HepG2 (cell line): ENCODE measurements around the gene KISS1R. TPM values are rescaled to one million over a fixed set of nuclear protein-coding genes. Genes with fewer than 3 reads are reported as not detected.

ENCODE experiments used
- ATAC-seq: fragments of 200-7000 bp; cut with Tn5 transposase; 3 replicates; pipeline ENCODE4 v1.9.1; 2020; ENCODE audit warnings: mild to moderate bottlenecking, moderate library complexity
- BruUV-seq: library from RNA; stranded (reverse); fragments of 400-500 nt; replicated peaks from 2 replicates; lab custom pipeline; 2021; lab: Mats Ljungman, UMichigan
- CTCF ChIA-PET: fragments of 300-600 bp; formaldehyde crosslinking; extraction: SDS; loops from one replicate; lab custom pipeline; 2021; ENCODE audit warnings: low total read pairs, inconsistent platforms, low intra/inter-chr PET ratio; lab: Yijun Ruan, JAX
- POLR2A ChIA-PET: fragments of 350-600 bp; sonication (Branson Sonifier 250); formaldehyde crosslinking; loops from one replicate; lab custom pipeline; 2020; ENCODE audit warnings: antibody characterized with exemption, inconsistent platforms; lab: Yijun Ruan, JAX
- DNase-seq: peaks from one replicate; pipeline ENCODE4 v3.0.0-alpha.2; 2015; ENCODE audit warnings: low spot score
- FAIRE-seq: peaks from 3 replicates; lab custom pipeline; 2011; peaks lifted over from hg19 to GRCh38; lab: Jason Lieb, UNC
- H2AFZ ChIP-seq: one replicate; pipeline ENCODE4 v1.6.1; 2011; ENCODE audit warnings: low read length, inconsistent platforms
- H3K27ac ChIP-seq: fragments of 300-600 bp; 3 replicates; pipeline ENCODE4 v1.8.0; 2011; ENCODE audit warnings: mixed run types, mild to moderate bottlenecking, mixed read lengths, low read length, inconsistent platforms; ENCODE audit not compliant: insufficient read depth; ENCODE audit errors: extremely low read length
- H3K27me3 ChIP-seq, 2 experiments: fragments of 200-600 bp in 1 of 2; 2 replicates in 1 of 2; 3 replicates in 1 of 2; pipeline versions ENCODE4 v1.6.0 to v1.8.0; 2011; ENCODE audit warnings: low read length in 2 of 2, mild to moderate bottlenecking in 2 of 2, moderate library complexity in 2 of 2, inconsistent platforms in 1 of 2; ENCODE audit not compliant: insufficient read depth in 2 of 2, control insufficient read depth in 1 of 2
- H3K36me3 ChIP-seq, 2 experiments: fragments of 200-600 bp in 1 of 2; replicated peaks in 1 of 2; 2 replicates in 1 of 2; 3 replicates in 1 of 2; pipeline versions ENCODE4 v1.5.1 to v1.8.0; 2011; ENCODE audit warnings: low read length in 2 of 2, inconsistent platforms in 1 of 2; ENCODE audit not compliant: insufficient read depth in 2 of 2, control insufficient read depth in 1 of 2
- H3K4me1 ChIP-seq: 2 replicates; pipeline ENCODE4 v1.5.1; 2012; ENCODE audit warnings: low read length, inconsistent platforms; ENCODE audit not compliant: insufficient read depth
- H3K4me2 ChIP-seq: 2 replicates; pipeline ENCODE4 v1.6.0; 2011; ENCODE audit warnings: low read depth, low read length, inconsistent platforms
- H3K4me3 ChIP-seq, 3 experiments: fragments of 200-600 bp in 1 of 3; sonication (generic), shearing (Covaris generic) in 1 of 3; replicated peaks in 1 of 3; 2 replicates each; pipeline ENCODE4 v1.5.1; 2011 to 2016; ENCODE audit warnings: low read length in 3 of 3, inconsistent platforms in 2 of 3, low read depth in 2 of 3, mild to moderate bottlenecking in 2 of 3, control low read depth in 1 of 3, mixed read lengths in 1 of 3; ENCODE audit not compliant: insufficient read depth in 1 of 3
- H3K79me2 ChIP-seq: one replicate; pipeline ENCODE4 v1.6.1; 2011; ENCODE audit warnings: low read length, inconsistent platforms; ENCODE audit not compliant: insufficient read depth
- H3K9ac ChIP-seq: 2 replicates; pipeline ENCODE4 v1.6.0; 2011; ENCODE audit warnings: mild to moderate bottlenecking, low read depth, low read length, inconsistent platforms; ENCODE audit not compliant: insufficient read depth
- H3K9me3 ChIP-seq: 2 replicates; pipeline ENCODE4 v1.5.1; 2012; ENCODE audit warnings: mild to moderate bottlenecking, low read length
- H4K20me1 ChIP-seq: 2 replicates; pipeline ENCODE4 v1.6.0; 2011; ENCODE audit warnings: inconsistent platforms, mild to moderate bottlenecking, low read length, moderate library complexity; ENCODE audit not compliant: insufficient read depth
- ELF1 ChIP-seq: sonication (generic); formaldehyde crosslinking; IDR thresholded peaks from 2 replicates; pipeline ENCODE4 v1.4.0; 2020; ENCODE audit warnings: missing genetic modification reagents
- FOXO1 ChIP-seq: sonication (generic); formaldehyde crosslinking; IDR thresholded peaks from 2 replicates; pipeline ENCODE4 v1.4.0; 2020; ENCODE audit warnings: missing genetic modification reagents
- GATAD2A ChIP-seq: IDR thresholded peaks from 2 replicates; pipeline ENCODE4 v1.6.1; 2016
- GZF1 ChIP-seq: sonication (generic); formaldehyde crosslinking; IDR thresholded peaks from 2 replicates; pipeline ENCODE4 v1.5.1; 2020; ENCODE audit warnings: mild to moderate bottlenecking, missing genetic modification reagents
- HNF4A ChIP-seq: sonication (generic); formaldehyde crosslinking; IDR thresholded peaks from 2 replicates; pipeline ENCODE4 v1.4.0; 2020; ENCODE audit warnings: missing genetic modification reagents
- HNRNPL ChIP-seq: fragments of 200-400 bp; formaldehyde crosslinking; IDR thresholded peaks from 2 replicates; pipeline ENCODE4 v1.6.1; 2017; ENCODE audit warnings: mild to moderate bottlenecking, low read depth, low read length
- HOXA3 ChIP-seq: sonication (generic); formaldehyde crosslinking; IDR thresholded peaks from 2 replicates; pipeline ENCODE4 v1.5.0; 2020; ENCODE audit warnings: missing genetic modification reagents
- MED13 ChIP-seq: sonication (generic); formaldehyde crosslinking; IDR thresholded peaks from 2 replicates; pipeline ENCODE4 v1.5.0; 2020; ENCODE audit warnings: missing genetic modification reagents
- NCOA2 ChIP-seq: sonication (generic); formaldehyde crosslinking; IDR thresholded peaks from 2 replicates; pipeline ENCODE4 v1.8.0; 2022; ENCODE audit warnings: inconsistent platforms
- NKX3-1 ChIP-seq: sonication (generic); formaldehyde crosslinking; IDR thresholded peaks from 2 replicates; pipeline ENCODE4 v1.5.0; 2020; ENCODE audit warnings: missing genetic modification reagents
- PAWR ChIP-seq: sonication (generic); formaldehyde crosslinking; IDR thresholded peaks from 2 replicates; pipeline ENCODE4 v1.4.0; 2020; ENCODE audit warnings: missing genetic modification reagents, mild to moderate bottlenecking, borderline replicate concordance
- PITX1 ChIP-seq: sonication (generic); formaldehyde crosslinking; IDR thresholded peaks from 2 replicates; pipeline ENCODE4 v1.5.1; 2020; ENCODE audit warnings: mild to moderate bottlenecking, missing genetic modification reagents
- POGK ChIP-seq: sonication (generic); formaldehyde crosslinking; conservative IDR thresholded peaks from 2 replicates; pipeline ENCODE4 v1.8.0; 2022; ENCODE audit warnings: mild to moderate bottlenecking, moderate library complexity, missing genetic modification reagents
- SALL1 ChIP-seq: sonication (generic); formaldehyde crosslinking; IDR thresholded peaks from 2 replicates; pipeline ENCODE4 v1.8.0; 2022; ENCODE audit warnings: mild to moderate bottlenecking, missing genetic modification reagents
- TBL1XR1 ChIP-seq: fragments of 150-350 bp; IDR thresholded peaks from 2 replicates; pipeline ENCODE4 v1.6.1; 2014; ENCODE audit warnings: borderline replicate concordance, low read length; ENCODE audit not compliant: partially characterized antibody
- ZFX ChIP-seq: sonication (generic); formaldehyde crosslinking; IDR thresholded peaks from 2 replicates; pipeline ENCODE4 v1.4.0; 2020; ENCODE audit warnings: mild to moderate bottlenecking, low read depth, missing genetic modification reagents, moderate library complexity
- ZSCAN30 ChIP-seq: sonication (generic); formaldehyde crosslinking; IDR thresholded peaks from 2 replicates; pipeline ENCODE4 v1.5.0; 2020; ENCODE audit warnings: mild to moderate bottlenecking, missing genetic modification reagents
- WGBS: methylation state at CpG from one replicate; pipeline ENCODE4 v1.1.6; 2017; ENCODE audit warnings: low lambda C conversion rate; 5-methylcytosine and 5-hydroxymethylcytosine counted together
- in situ Hi-C: cut with HindIII; loops from 2 replicates; pipeline ENCODE4 v1.10.0; 2017; ENCODE audit warnings: low pct_unique_long_range_greater_than_20kb; ENCODE audit not compliant: extremely low pct_ligation_motif_present
- intact Hi-C: fragments of 100-400 bp; cut with micrococcal nuclease; formaldehyde crosslinking; loops from one replicate; pipeline ENCODE4 v1.10.0; 2022; ENCODE audit not compliant: unreplicated experiment
- polyA plus RNA-seq, 8 experiments: library from polyadenylated mRNA; depleted of rRNA in 3 of 8; stranded (reverse) in 7 of 8; unstranded in 1 of 8; fragments of >200 nt; fragmentation: Illumina TruSeq in 4 of 8; extraction: Trizol in 4 of 8; gene quantifications; 2 replicates each; pipeline versions ENCODE4 v1.2.1 to v1.2.3, GENCODE V29; 2011 to 2016; ENCODE audit warnings: low read depth in 4 of 8, missing spikeins in 1 of 8, mixed read lengths in 1 of 8; ENCODE audit not compliant: insufficient read depth in 1 of 8
- total RNA-seq, 5 experiments: library from RNA; depleted of rRNA; stranded (reverse); fragments of >200 nt; fragmentation: Illumina TruSeq; extraction: Trizol; gene quantifications; 2 replicates each; pipeline ENCODE4 v1.2.3, GENCODE V29; 2016; ENCODE audit warnings: low read depth in 1 of 5
- TF ChIP-seq, protein P1 (sequence below): sonication (generic); formaldehyde crosslinking; conservative IDR thresholded peaks from 2 replicates; pipeline ENCODE4 v1.4.0; 2020; ENCODE audit warnings: mild to moderate bottlenecking, missing genetic modification reagents, moderate library complexity

Gene KISS1R
- total and polyA plus RNA-seq, 2 of the 13 experiments (the other 11 are each of a cell fraction or from before 2014, with no cell fraction given), result 1.1 to 10.2 TPM

DNA sequence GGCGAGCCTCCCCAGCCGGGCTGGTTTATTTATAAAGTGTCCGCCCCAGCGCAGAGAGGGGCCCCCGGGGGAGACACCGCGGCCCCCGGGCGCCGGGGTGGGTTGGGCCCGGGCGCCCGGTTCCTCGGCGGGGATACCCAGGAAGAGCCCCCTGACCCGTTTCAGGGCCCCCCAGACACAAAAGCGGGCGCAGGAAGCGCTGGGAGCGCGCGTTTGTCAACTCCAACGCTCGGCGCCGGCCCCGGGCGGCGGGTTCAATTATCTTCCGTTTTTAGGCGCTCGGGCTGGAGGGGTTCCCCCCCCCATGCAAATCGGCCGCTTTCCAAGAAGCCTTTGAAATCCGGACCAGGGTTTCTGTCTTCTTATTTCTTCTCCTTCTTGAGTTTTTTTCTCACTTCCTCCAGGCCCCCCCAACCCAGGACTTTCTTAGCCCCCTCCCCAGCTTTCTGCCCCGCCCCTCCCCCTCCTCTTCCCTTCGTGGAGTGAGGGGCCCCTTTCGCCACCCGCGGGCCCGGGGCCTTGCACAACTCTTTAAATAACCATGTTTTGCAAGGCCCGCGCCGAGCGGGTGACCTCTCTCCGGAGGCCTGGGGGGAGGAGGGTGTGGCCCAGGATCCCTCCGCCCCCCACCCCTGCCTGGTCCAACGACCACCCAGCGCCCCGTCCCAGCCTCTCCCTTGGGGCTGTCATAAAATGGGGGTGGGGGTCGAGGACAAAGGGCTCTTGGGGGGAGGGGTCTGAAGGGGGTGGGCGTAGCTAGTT lies 9.6 kb downstream of the KISS1R start (continued):
- TF ChIP-seq PITX1 (CRISPR knock-in tag) (0 out of 2 replicates have a peak, but pooled peaks have one; percentile 15), PAWR (no peak), GATAD2A (CRISPR knock-in tag) (peak; percentile 63; the same call in 1 of the 2 replicates), ZSCAN30 (CRISPR knock-in tag) (0 out of 2 replicates have a peak, but pooled peaks have one; percentile 37), HNF4A (CRISPR knock-in tag) (peak; percentile 59), MED13 (peak; percentile 71; the same call in 1 of the 2 replicates), FOXO1 (CRISPR knock-in tag) (peak; percentile 14; the same call in 1 of the 2 replicates), ZFX (CRISPR knock-in tag) (peak; percentile 61), NCOA2 (CRISPR knock-in tag) (peak; percentile 27; the same call in 1 of the 2 replicates)

GRCh38 chr19:927351-927779 lies 10.2 kb downstream of the KISS1R start:
- H2AFZ ChIP-seq, result no peak overlapping the region
- ChIA-PET POLR2A (interaction anchor here (0.7 to 2.2 kb wide), 9 partner anchors 8 to 170 kb away, joined by 3 to 42 read pairs (median 4); partner anchors contain the start of gene WDR18), CTCF (no interaction called here)
- intact Hi-C loops (loop anchor here (10.0 kb wide), 1 partner anchor 263 kb away; the partner anchor contains the start of gene RNF126), in situ Hi-C loops (loop anchor here (5.0 kb wide), 1 partner anchor 35 kb away; no protein-coding TSS in a partner anchor)
- H3K4me1 ChIP-seq, result peaks cover 57% of the 10 kb centered on the region
- peak overlapping the region; percentile 93 for H3K4me2 ChIP-seq
- ATAC-seq, result peak; percentile 2; the same call in 2 of the 3 replicates
- DNase-seq, result peak; percentile 37
- peak overlapping the region; percentile 92 for H3K27ac ChIP-seq
- H3K9me3 ChIP-seq, result no peaks in the 10 kb centered on the region
- 0% methylated on average over 2 of the region's 15 CpGs for WGBS
- H4K20me1 ChIP-seq, result peaks cover 15% of the 10 kb centered on the region; the same call in 1 of the 2 replicates
- H3K79me2 ChIP-seq, result peaks cover 61% of the 10 kb centered on the region
- peak overlapping the region; percentile 98 for H3K9ac ChIP-seq
- BruUV-seq, result no TSS peak
- H3K36me3 ChIP-seq, result peaks cover 10 to 29% of the 10 kb centered on the region in 2 experiments; a peak in 4 of 5 replicates
- no peak for FAIRE-seq
- H3K4me3 ChIP-seq, result peak overlapping the region; percentile 88 to 98 (median 96)
- H3K27me3 ChIP-seq, result no peaks in the 10 kb centered on the region
- TF ChIP-seq GZF1 (CRISPR knock-in tag) (no peak), HOXA3 (CRISPR knock-in tag) (0 out of 2 replicates have a peak, but pooled peaks have one; percentile 21), POGK (CRISPR knock-in tag) (no peak; the same call in 1 of the 2 replicates), TBL1XR1 (peak; percentile 3), SALL1 (CRISPR knock-in tag) (no peak), NKX3-1 (CRISPR knock-in tag) (no peak), ELF1 (CRISPR knock-in tag) (peak; percentile 56), HNRNPL (0 out of 2 replicates have a peak, but pooled peaks have one; percentile 24)
- TF ChIP-seq, protein P1, sequence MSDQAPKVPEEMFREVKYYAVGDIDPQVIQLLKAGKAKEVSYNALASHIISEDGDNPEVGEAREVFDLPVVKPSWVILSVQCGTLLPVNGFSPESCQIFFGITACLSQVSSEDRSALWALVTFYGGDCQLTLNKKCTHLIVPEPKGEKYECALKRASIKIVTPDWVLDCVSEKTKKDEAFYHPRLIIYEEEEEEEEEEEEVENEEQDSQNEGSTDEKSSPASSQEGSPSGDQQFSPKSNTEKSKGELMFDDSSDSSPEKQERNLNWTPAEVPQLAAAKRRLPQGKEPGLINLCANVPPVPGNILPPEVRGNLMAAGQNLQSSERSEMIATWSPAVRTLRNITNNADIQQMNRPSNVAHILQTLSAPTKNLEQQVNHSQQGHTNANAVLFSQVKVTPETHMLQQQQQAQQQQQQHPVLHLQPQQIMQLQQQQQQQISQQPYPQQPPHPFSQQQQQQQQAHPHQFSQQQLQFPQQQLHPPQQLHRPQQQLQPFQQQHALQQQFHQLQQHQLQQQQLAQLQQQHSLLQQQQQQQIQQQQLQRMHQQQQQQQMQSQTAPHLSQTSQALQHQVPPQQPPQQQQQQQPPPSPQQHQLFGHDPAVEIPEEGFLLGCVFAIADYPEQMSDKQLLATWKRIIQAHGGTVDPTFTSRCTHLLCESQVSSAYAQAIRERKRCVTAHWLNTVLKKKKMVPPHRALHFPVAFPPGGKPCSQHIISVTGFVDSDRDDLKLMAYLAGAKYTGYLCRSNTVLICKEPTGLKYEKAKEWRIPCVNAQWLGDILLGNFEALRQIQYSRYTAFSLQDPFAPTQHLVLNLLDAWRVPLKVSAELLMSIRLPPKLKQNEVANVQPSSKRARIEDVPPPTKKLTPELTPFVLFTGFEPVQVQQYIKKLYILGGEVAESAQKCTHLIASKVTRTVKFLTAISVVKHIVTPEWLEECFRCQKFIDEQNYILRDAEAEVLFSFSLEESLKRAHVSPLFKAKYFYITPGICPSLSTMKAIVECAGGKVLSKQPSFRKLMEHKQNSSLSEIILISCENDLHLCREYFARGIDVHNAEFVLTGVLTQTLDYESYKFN (CRISPR knock-in tag), result 0 out of 2 replicates have a peak, but pooled peaks have one; percentile 21
